ENCODE data around the gene WHAMM.

- TF ChIP-seq CEBPB (IDR thresholded peaks at IDR 0.05) = no peak
- TF ChIP-seq REST (IDR thresholded peaks at IDR 0.05; ENCODE audit: low read depth) = no peak
- TF ChIP-seq NFIC (IDR thresholded peaks at IDR 0.05) = no peak
These were observed 30.7 kb downstream of the WHAMM start for GRCh38 chr15:82840166-82840565.
